DOHH2 (cell line): ENCODE data around the gene SCN10A.

ENCODE experiments used
- EZH2phosphoT487 ChIP-seq: fragments of 200-600 bp; sonication (generic); IDR thresholded peaks from 2 replicates; pipeline ENCODE4 v1.6.1; 2017; ENCODE audit warnings: borderline replicate concordance, mild to moderate bottlenecking, antibody characterized with exemption, low read length, moderate library complexity, mixed read lengths
- TF ChIP-seq, protein P1 (sequence below): fragments of 200-600 bp; sonication (generic); IDR thresholded peaks from one replicate; pipeline ENCODE4 v1.5.1; 2014; ENCODE audit warnings: antibody characterized with exemption, mild to moderate bottlenecking, low read depth, low read length; ENCODE audit not compliant: poor library complexity, severe bottlenecking

DNA sequence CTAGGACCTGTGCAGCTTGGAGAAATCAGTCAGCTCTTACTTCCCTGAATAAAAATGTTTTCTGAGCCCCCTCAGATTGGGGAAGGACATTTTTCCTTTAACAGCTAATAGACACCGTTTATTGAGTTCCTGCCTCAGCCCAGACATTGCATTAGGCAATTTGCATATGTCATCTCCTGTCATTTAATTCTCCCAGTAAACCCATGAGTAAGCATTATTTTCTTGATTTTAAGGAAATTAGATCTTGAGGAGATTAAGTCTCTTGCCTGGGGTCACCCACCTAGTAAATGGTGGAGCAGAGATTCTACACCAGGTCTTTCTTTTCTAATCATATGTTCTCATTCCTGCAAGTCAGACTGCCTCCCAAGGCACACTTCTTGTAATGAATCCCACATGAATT, 88.0 kb downstream of the SCN10A start:
- TF ChIP-seq, protein P1, sequence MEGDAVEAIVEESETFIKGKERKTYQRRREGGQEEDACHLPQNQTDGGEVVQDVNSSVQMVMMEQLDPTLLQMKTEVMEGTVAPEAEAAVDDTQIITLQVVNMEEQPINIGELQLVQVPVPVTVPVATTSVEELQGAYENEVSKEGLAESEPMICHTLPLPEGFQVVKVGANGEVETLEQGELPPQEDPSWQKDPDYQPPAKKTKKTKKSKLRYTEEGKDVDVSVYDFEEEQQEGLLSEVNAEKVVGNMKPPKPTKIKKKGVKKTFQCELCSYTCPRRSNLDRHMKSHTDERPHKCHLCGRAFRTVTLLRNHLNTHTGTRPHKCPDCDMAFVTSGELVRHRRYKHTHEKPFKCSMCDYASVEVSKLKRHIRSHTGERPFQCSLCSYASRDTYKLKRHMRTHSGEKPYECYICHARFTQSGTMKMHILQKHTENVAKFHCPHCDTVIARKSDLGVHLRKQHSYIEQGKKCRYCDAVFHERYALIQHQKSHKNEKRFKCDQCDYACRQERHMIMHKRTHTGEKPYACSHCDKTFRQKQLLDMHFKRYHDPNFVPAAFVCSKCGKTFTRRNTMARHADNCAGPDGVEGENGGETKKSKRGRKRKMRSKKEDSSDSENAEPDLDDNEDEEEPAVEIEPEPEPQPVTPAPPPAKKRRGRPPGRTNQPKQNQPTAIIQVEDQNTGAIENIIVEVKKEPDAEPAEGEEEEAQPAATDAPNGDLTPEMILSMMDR = no peak
- TF ChIP-seq EZH2phosphoT487 = no peak
